Measurements from ENCODE around the gene SLITRK6.

SLITRK6 gene

DNA sequence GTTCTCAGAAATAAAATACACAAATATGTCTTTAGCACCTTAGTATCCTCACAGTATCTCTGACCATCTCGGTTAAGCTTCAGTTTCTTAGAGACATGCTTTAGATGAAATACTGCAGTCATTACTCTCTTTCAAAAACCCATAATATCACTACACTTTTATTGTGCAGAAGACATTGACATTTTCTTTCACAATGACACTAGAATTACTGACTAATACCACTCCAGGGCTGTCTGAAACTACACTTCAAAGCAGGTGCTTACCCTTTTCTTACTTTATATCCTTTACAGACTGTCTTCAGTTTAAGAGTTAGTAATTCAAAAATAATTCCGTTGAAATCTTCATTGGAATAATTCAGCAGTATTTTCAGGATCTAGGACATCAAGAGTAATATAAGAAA lies 42.2 kb upstream of the SLITRK6 start:
- ChIA-PET POLR2A (no interaction called here), CTCF (no interaction called here)
- TF ChIP-seq MZF1 (tag by site-specific recombination; IDR thresholded peaks at IDR 0.05; ENCODE audit: borderline replicate concordance): no peak
- TF ChIP-seq, protein P1, sequence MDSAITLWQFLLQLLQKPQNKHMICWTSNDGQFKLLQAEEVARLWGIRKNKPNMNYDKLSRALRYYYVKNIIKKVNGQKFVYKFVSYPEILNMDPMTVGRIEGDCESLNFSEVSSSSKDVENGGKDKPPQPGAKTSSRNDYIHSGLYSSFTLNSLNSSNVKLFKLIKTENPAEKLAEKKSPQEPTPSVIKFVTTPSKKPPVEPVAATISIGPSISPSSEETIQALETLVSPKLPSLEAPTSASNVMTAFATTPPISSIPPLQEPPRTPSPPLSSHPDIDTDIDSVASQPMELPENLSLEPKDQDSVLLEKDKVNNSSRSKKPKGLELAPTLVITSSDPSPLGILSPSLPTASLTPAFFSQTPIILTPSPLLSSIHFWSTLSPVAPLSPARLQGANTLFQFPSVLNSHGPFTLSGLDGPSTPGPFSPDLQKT (IDR thresholded peaks at IDR 0.05; ENCODE audit: borderline replicate concordance, low read depth, low read length): no peak
- TF ChIP-seq ZSCAN4 (tag by site-specific recombination; IDR thresholded peaks at IDR 0.05): no peak
- TF ChIP-seq ZNF350 (tag by site-specific recombination; IDR thresholded peaks at IDR 0.05): no peak
- TF ChIP-seq, protein P2, sequence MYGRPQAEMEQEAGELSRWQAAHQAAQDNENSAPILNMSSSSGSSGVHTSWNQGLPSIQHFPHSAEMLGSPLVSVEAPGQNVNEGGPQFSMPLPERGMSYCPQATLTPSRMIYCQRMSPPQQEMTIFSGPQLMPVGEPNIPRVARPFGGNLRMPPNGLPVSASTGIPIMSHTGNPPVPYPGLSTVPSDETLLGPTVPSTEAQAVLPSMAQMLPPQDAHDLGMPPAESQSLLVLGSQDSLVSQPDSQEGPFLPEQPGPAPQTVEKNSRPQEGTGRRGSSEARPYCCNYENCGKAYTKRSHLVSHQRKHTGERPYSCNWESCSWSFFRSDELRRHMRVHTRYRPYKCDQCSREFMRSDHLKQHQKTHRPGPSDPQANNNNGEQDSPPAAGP (tag by site-specific recombination; IDR thresholded peaks at IDR 0.05): no peak
- TF ChIP-seq ZNF621 (tag by site-specific recombination; IDR thresholded peaks at IDR 0.05): no peak
- TF ChIP-seq ZNF677 (tag by site-specific recombination; IDR thresholded peaks at IDR 0.05): no peak
- TF ChIP-seq KLF10 (tag by site-specific recombination; IDR thresholded peaks at IDR 0.05): no peak
- no peak for TF ChIP-seq ZNF624 (tag by site-specific recombination; IDR thresholded peaks at IDR 0.05)
- no peak for TF ChIP-seq RBAK (tag by site-specific recombination; IDR thresholded peaks at IDR 0.05)
- no peak for TF ChIP-seq ZSCAN18 (tag by site-specific recombination; IDR thresholded peaks at IDR 0.05)
- TF ChIP-seq SALL2 (tag by site-specific recombination; IDR thresholded peaks at IDR 0.05; ENCODE audit: borderline replicate concordance): no peak
- no peak for TF ChIP-seq GLI2 (tag by site-specific recombination; IDR thresholded peaks at IDR 0.05; ENCODE audit: borderline replicate concordance, low read depth)
- Histone ChIP-seq H3K27ac (ENCODE audit: extremely low read depth, low read depth, low read length) (no peak overlapping the region), H3K36me3 (ENCODE audit: control insufficient read depth in 2 of 2, insufficient read depth in 1 of 2, low read length in 2 of 2) (no peaks in the 10 kb centered on the region), H3K4me3 (ENCODE audit: low read depth, low read length) (no peak overlapping the region), H3K9me3 (ENCODE audit: control insufficient read depth, insufficient read depth, low read depth, low read length) (no peaks in the 10 kb centered on the region), H3K4me1 (ENCODE audit: control insufficient read depth, insufficient read depth, low read length) (no peaks in the 10 kb centered on the region)

GRCh38 chr13:85833921-85834320 lies 34.7 kb upstream of the SLITRK6 start:
- no peak for TF ChIP-seq ZNF560 (tag by site-specific recombination; IDR thresholded peaks at IDR 0.05; ENCODE audit: borderline replicate concordance)
- ChIA-PET POLR2A (no interaction called here), CTCF (no interaction called here)
- no peak overlapping the region for H3K4me3 ChIP-seq (ENCODE audit: low read depth, low read length)
- no peaks in the 10 kb centered on the region for H3K4me1 ChIP-seq (ENCODE audit: control insufficient read depth, insufficient read depth, low read length)
- no peaks in the 10 kb centered on the region for H3K36me3 ChIP-seq (ENCODE audit: control insufficient read depth in 2 of 2, insufficient read depth in 1 of 2, low read length in 2 of 2)
- no peak overlapping the region for H3K27ac ChIP-seq (ENCODE audit: extremely low read depth, low read depth, low read length)
- H3K9me3 ChIP-seq (ENCODE audit: control insufficient read depth, insufficient read depth, low read depth, low read length): no peaks in the 10 kb centered on the region

GRCh38 chr13:85828094-85828684 lies 29.0 kb upstream of the SLITRK6 start:
- CTCF ChIA-PET: interaction anchor here (0.6 to 2.2 kb wide), 7 partner anchors 8 to 996 kb away, joined by 3 to 12 read pairs (median 3); no protein-coding TSS in a partner anchor
- peak; percentile 18 for TF ChIP-seq ZNF654 (tag by site-specific recombination; IDR thresholded peaks at IDR 0.05; ENCODE audit: low read depth)
- no peak for TF ChIP-seq ZNF518A (tag by site-specific recombination; conservative IDR thresholded peaks at IDR 0.05; ENCODE audit: low read depth)
- 0 out of 2 replicates have a peak, but pooled peaks have one; percentile 19 for TF ChIP-seq TCF7L2 (IDR thresholded peaks at IDR 0.05; ENCODE audit: borderline replicate concordance, low read depth, low read length)
- TF ChIP-seq, protein P3, sequence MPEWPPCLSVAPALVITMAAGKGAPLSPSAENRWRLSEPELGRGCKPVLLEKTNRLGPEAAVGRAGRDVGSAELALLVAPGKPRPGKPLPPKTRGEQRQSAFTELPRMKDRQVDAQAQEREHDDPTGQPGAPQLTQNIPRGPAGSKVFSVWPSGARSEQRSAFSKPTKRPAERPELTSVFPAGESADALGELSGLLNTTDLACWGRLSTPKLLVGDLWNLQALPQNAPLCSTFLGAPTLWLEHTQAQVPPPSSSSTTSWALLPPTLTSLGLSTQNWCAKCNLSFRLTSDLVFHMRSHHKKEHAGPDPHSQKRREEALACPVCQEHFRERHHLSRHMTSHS (tag by site-specific recombination; IDR thresholded peaks at IDR 0.05): no peak
- no peaks in the 10 kb centered on the region for H3K36me3 ChIP-seq (ENCODE audit: control insufficient read depth in 2 of 2, insufficient read depth in 1 of 2, low read length in 2 of 2)
- H3K9me3 ChIP-seq (ENCODE audit: control insufficient read depth, insufficient read depth, low read depth, low read length): no peaks in the 10 kb centered on the region
- H3K27ac ChIP-seq (ENCODE audit: extremely low read depth, low read depth, low read length): no peak overlapping the region
- no peaks in the 10 kb centered on the region for H3K4me1 ChIP-seq (ENCODE audit: control insufficient read depth, insufficient read depth, low read length)
- POLR2A ChIA-PET: no interaction called here
- H3K4me3 ChIP-seq (ENCODE audit: low read depth, low read length): no peak overlapping the region

All from HEK293 (cell line).